ENCODE measurements around the gene LGALS7B.
"Not testable (repeated sequence)": the region's sequence is repeated elsewhere in the genome, so short reads cannot be mapped to it uniquely, and the experiment has no call there.

The LGALS7B gene

GRCh38 chr19:38788478-38789243 lies at the start of gene LGALS7B:
TSS of gene LGALS7B (plus strand) at chr19:38789200. CDS start at chr19:38789227, 27 bp downstream.
- DNase-seq (ENCODE audit: low read depth in 2 of 2), result no peak

- DNase-seq (ENCODE audit: low read depth in 2 of 2), result no peak
Observed at GRCh38 chr19:38739440-38740256, 49.4 kb upstream of the LGALS7B start.

DNA sequence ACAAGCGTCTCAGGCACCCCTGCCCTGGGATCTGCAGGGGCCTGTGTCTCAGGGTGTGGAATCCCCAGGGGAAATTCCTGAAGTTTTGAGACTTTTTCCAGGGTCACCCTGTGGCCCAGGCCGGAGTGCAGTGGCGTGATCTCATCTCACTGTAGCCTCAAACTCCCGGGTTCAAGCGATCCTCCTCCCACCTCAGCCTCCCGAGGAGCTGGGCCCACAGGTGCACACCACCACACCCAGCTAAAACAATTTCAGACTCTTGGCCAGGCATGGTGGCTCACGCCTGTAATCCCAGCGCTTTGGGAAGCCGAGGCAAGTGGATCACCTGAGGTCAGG lies 48.8 kb upstream of the LGALS7B start:
- no peak for DNase-seq (ENCODE audit: low read depth in 2 of 2)

DNA sequence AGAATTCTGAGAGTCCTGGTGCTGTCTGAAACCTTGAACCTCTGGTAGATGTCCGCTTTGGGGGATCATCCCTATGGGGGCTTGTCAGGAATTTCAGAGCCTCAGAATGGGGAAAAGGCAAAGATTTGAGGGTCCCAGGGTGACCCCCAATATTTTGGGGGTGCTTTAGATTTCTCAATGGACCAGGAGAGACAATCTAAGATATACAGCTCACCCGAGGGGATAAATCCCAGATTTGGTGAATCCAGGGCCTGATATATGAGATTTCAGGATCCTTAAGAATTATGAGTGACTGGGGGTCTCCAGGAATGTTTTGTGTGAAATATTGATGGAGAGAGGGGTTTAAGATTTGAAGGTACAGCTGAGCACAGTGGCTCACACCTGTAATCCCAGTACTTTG lies 48.1 kb upstream of the LGALS7B start:
- no peak for DNase-seq (ENCODE audit: low read depth in 2 of 2)

GRCh38 chr19:38741670-38742069 lies 47.3 kb upstream of the LGALS7B start:
- DNase-seq (ENCODE audit: low read depth in 2 of 2), result no peak

GRCh38 chr19:38742296-38742695 lies 46.7 kb upstream of the LGALS7B start:
- DNase-seq (ENCODE audit: low read depth in 2 of 2), result no peak

- no peak for DNase-seq (ENCODE audit: low read depth in 2 of 2)
Observed at GRCh38 chr19:38742906-38743305, 46.1 kb upstream of the LGALS7B start.

DNA sequence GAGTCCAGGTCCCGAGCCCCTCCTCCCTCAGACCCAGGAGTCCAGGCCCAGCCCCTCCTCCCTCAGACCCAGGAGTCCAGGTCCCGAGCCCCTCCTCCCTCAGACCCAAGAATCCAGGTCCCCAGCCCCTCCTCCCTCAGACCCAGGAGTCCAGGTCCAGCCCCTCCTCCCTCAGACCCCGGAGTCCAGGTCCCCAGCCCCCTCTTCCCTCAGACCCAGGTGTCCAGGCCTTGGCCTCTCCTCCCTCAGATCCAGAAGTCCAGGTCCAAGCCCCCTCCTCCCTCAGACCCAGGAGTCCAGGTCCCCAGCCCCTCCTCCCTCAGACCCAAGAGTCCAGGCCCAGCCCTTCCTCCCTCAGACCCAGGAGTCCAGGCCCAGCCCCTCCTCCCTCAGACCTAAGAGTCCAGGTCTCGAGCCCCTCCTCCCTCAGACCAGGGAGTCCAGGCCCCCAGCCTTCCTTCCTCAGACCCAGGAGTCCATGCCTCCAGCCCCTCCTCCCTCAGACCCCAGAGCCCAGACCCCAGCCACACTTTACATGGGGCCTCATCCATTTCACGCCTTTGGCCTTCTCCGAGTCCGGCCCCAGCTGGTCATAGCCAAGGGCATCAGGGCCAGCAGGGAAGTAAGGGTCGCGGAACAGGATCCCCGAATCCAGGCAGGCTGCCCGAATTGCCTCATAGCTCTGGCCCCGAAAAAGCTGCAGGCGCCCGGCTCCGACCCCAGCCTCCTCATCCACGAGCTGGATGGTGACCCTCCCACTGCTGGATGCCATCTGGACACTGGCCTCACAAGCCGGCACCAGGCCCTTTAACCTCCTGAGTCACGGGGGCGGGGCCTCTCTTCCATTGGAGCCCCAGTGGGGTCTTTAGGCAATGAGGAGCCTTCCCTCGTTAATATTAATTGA lies 45.4 kb upstream of the LGALS7B start:
- no peak for DNase-seq (ENCODE audit: low read depth in 2 of 2)

DNA sequence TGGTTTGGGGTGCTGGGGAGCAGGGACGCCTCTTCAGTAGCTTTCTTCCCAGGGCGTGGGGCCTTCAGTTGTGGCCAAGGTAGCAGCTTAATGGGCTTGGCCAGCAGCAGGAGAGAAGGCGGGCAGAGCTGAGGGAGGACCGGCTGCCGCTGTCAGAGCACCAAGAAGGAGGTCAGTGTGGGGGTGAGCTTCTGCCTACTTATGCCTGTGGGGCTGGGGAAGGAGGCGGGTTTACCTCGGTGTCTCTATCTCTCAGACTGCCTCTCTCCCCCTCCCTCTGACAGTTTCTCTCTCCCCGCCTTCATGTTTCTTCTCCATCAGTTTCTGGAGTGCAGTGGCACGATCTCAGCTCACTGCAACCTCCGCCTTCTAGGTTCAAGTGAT lies 44.7 kb upstream of the LGALS7B start, which contains the start of gene CAPN12:
TSS of gene CAPN12 (minus strand) at position 177 of the 384 bp plus-strand sequence. CDS start 309 bp downstream, outside the sequence.
- no peak for DNase-seq (ENCODE audit: low read depth in 2 of 2)

DNA sequence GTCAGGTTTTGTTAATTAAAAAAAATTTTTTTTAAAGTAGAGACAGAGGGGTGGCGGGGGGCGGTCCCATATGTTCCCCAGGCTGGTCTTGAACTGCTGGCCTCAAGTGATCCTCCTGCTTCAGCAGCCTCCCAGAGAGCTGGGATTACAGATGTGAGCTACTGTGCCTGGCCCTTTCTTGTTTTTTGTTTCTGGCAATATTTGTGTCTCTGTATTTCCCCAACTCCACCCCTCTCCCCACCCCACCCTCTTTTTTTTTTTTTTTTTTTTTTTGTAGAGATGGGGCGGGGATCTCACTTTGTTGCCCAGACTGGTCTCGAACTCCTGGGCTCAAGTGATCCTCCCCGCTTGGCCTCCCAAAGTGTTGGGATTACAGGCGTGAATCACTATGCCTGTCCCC lies 44.1 kb upstream of the LGALS7B start:
- no peak for DNase-seq (ENCODE audit: low read depth in 2 of 2)

GRCh38 chr19:38745316-38745715 lies 43.7 kb upstream of the LGALS7B start:
- no peak for DNase-seq (ENCODE audit: low read depth in 2 of 2)

DNA sequence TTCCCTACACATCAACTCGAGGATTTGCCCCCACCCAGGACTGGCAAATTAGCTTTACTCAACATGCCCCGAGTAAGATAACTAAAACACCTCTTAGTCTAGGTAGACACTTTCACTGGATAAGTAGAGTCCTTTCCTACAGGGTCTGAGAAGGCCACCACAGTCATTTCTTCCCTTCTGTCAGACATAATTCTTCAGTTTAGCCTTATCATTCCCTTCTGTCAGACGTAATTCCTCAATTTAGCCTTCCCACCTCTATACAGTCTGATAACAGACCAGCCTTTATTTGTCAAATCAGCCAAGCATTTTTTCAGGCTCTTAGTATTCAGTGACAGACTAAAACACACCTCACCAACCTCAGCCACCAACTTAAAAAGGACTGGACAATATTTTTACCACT lies 35.2 kb upstream of the LGALS7B start:
- not testable (repeated sequence) for DNase-seq (ENCODE audit: low read depth in 2 of 2)

GRCh38 chr19:38754196-38754595 lies 34.8 kb upstream of the LGALS7B start:
- DNase-seq (ENCODE audit: low read depth in 2 of 2), result not testable (repeated sequence)

DNA sequence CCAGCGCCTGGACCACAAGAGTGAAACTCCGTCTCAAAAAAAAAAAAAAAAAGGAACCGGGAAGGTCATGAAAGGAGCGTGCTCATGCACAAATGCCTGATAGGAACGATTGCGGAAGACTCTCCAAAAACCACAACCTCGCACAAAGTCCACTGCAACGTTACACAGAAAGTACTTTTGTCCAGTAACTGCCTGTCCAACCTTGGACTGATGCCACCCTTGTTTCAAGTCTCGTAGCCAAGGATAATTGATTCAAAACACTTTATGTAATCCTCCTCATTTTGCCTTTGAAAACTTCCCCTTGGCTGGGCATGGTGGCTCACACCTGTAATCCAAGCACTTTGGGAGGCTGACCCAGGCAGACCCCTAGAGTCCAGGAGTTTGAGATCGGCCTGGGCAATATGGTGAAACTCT lies 29.4 kb upstream of the LGALS7B start:
- no peak for DNase-seq (ENCODE audit: low read depth in 2 of 2)

DNA sequence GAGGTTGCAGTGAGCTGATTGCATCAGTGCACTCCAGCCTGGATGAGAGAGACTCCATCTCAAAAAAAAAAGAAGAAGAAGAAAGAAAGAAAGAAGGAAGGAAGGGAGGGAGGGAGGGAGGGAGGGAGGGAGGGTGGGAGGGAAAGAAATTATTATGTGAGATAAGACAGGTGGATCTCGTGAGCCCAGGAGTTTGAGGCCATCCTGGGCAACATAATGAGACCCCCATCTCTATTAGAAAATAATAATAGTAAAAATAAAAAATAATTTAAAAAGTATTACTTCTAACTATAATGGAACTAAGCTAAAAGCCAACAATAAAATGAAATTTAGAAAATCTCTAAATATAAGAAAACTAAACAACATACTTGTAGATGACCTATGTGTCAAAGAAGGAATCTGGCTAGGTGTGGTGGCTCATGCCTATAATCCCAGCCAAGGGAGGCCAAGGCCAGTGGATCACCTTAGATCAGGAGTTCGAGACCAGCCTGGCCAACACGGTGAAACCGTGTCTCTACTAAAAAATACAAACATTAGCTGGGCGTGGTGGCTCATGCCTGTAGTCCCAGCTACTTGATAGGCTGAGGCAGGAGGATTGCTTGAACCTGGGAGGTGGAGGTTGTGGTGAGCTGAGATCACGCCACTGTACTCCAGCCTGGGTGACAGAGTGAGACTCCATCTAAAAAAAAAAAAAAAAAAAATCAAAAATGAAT lies 28.0 kb upstream of the LGALS7B start:
- DNase-seq (ENCODE audit: low read depth in 2 of 2), result not testable (repeated sequence)

DNA sequence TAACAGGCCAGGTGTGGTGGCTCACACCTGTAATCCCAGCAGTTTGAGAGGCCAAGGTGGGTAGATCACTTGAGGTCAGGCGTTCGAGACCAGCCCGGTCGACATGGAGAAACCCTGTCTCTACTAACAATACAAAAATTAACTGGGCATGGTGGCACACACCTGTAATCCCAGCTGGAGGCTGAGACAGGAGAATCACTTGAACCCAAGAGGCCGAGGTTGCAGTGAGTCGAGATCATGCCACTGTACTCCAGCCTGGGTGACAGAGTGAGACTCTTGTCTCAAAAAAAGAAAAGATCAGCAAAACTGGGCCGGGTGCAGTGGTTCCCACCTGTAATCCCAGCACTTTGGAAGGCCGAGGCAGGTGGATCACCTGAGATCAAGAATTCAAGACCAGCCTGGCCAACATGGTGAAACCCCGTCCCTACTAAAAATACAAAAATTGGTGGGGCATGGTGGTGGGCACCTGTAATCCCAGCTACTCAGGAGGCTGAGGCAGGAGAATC lies 27.1 kb upstream of the LGALS7B start:
- DNase-seq (ENCODE audit: low read depth in 2 of 2), result not testable (repeated sequence)

DNA sequence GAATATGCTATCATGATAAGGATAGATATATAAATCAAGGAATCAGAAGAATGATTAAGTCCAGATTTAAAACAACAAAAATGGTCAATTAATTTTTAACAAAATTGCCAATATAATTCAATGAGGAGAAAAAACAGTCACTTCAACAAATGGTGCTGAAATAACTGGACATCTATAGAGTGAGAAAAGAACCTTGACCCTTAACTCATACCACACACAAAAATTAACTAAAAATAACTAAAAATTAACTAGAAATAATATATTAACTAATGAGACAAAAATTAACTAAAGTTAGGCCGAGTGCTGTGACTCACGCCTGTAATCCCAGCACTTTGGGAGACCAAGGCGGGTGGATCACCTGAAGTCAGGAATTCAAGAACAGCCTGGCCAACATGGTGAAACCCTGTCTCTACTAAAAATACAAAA lies 25.2 kb upstream of the LGALS7B start:
- no peak for DNase-seq (ENCODE audit: low read depth in 2 of 2)

- DNase-seq (ENCODE audit: low read depth in 2 of 2), result no peak
Observed at GRCh38 chr19:38765214-38765613, 23.8 kb upstream of the LGALS7B start.

- DNase-seq (ENCODE audit: low read depth in 2 of 2), result no peak
Observed at GRCh38 chr19:38766276-38767047, 22.5 kb upstream of the LGALS7B start.

GRCh38 chr19:38769635-38770211 lies 19.3 kb upstream of the LGALS7B start:
- DNase-seq (ENCODE audit: low read depth in 2 of 2), result peak; percentile 66 to 79

Measured in stimulated activated CD4-positive, alpha-beta T cell treated with anti-CD3 and anti-CD28 coated beads, Interleukin-12 subunit alpha, Interleukin-12 subunit beta, amount 100 ng/mL, for 24 hours (primary cell).